NCI-H2196 treated with DMSO at 0.1 percent for 48 hours (cell line): ENCODE results near the gene C9orf43.
A peak's percentile ranks its signal among the peaks of the same experiment; 100 is the strongest.
"Not testable (repeated sequence)": the region's sequence is repeated elsewhere in the genome, so short reads cannot be mapped to it uniquely, and the experiment has no call there.

Experiments used
- DNase-seq: peaks from one replicate; lab custom pipeline; 2025; ENCODE audit not compliant: unreplicated experiment; lab: John Stamatoyannopoulos, UW

C9orf43 gene, protein sequence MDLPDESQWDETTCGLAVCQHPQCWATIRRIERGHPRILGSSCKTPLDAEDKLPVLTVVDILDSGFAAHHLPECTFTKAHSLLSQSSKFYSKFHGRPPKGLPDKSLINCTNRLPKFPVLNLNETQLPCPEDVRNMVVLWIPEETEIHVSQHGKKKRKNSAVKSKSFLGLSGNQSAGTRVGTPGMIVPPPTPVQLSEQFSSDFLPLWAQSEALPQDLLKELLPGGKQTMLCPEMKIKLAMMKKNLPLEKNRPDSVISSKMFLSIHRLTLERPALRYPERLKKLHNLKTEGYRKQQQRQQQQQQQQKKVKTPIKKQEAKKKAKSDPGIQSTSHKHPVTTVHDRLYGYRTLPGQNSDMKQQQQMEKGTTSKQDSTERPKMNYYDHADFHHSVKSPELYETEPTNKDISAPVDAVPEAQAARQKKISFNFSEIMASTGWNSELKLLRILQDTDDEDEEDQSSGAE

GRCh38 chr9:113410207-113410864 is at the start of gene C9orf43, which contains the start of gene POLE3:
Gene C9orf43 (plus strand): TSS chr9:113410747. CDS start chr9:113413494, 2,747 bp downstream.
Gene POLE3 (minus strand): TSS chr9:113410675. CDS start chr9:113410293, 382 bp downstream.
- peak; percentile 94 for DNase-seq

- no peak for DNase-seq
Measured at GRCh38 chr9:113361304-113362018, 49.1 kb upstream of the C9orf43 start.

DNA sequence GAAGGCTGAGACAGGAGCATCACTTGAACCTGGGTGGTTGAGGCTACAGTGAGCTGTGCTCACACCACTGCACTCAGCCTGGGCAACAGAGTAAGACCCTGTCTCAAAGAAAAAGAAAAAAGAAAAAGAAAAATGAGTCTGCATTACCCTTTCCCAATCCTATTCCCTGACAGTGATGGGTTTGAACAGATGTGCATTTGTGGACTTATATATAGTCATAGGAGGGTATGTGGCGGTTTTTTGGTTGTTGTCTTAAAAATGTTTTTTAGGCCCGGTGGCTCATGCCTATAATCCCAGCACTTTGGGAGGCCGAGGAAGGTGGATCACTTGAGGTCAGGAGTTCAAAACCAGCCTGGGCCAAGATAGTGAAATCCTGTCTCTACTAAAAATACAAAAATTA is 47.2 kb upstream of the C9orf43 start:
- no peak for DNase-seq

DNA sequence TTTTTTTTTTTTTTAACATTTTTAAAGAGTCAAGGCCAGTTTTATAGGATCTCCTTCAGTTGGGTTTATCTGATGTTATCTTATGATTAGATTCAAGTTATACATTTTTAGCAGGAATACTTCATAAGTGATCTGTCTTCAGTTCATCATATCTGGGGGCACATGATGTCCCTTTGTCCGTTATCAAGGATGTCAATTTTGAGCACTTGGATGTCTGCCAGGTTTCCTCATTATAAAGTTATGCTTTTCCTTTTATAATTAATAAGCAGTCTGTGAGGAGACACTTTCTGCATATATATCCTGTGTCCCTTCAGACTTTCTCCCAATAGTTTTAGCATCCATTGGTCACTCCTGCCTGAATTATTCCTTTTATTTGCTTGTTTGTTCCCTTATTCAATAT is 45.6 kb upstream of the C9orf43 start:
- DNase-seq: no peak

- not testable (repeated sequence) for DNase-seq
Measured at GRCh38 chr9:113365652-113366051, 44.9 kb upstream of the C9orf43 start.

GRCh38 chr9:113368348-113368981 is 42.1 kb upstream of the C9orf43 start:
- no peak for DNase-seq

- no peak for DNase-seq
Measured at GRCh38 chr9:113368982-113369854, 41.3 kb upstream of the C9orf43 start.

- DNase-seq: no peak
Measured at GRCh38 chr9:113369855-113370140, 40.7 kb upstream of the C9orf43 start.

DNA sequence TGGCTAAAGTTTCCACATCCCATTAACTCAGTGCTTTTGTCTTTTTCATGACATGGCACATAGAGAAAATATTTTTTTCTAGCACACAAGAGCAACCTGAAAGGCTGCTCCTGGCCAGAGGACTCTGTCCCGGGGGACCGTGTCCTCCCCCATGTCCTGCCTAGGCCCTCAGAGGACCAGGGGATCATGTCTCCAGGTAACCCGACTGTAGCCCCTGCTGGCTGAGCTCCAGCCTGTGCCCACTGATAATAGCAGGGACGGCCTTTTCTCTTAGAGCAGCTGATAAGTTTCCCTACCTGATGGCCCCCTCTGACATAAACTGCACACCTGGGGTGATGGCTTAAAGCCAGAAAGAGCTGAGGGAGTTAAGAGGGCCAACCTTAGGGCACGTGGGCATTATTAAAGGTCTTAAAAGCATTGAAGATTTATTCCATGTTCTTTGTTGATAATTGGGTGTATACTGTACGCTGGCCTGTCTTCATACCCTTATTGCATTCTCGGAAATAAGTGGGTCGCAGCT is 39.7 kb upstream of the C9orf43 start:
- no peak for DNase-seq

- no peak for DNase-seq
Measured at GRCh38 chr9:113372059-113372458, 38.5 kb upstream of the C9orf43 start.

DNA sequence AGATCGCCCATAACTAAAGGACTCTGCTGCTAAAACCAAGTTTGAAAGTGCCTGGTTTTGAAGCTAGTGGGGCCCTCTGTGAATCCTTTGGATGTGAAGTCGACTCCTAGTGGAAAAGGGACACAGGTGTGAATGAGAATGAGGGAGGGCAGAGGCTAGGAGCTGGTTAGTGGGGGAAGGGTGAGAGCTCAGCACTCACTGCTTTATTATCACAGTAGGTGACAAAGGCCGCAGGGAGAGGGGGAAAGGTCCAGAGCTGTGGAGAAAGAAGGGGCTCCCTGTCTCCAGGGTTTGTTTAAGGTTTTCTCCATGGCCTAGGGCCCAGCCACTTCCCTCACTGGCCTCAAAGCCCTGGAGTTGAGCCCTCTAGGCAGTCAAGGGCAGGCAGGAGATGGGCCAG is 37.3 kb upstream of the C9orf43 start:
- no peak for DNase-seq

DNA sequence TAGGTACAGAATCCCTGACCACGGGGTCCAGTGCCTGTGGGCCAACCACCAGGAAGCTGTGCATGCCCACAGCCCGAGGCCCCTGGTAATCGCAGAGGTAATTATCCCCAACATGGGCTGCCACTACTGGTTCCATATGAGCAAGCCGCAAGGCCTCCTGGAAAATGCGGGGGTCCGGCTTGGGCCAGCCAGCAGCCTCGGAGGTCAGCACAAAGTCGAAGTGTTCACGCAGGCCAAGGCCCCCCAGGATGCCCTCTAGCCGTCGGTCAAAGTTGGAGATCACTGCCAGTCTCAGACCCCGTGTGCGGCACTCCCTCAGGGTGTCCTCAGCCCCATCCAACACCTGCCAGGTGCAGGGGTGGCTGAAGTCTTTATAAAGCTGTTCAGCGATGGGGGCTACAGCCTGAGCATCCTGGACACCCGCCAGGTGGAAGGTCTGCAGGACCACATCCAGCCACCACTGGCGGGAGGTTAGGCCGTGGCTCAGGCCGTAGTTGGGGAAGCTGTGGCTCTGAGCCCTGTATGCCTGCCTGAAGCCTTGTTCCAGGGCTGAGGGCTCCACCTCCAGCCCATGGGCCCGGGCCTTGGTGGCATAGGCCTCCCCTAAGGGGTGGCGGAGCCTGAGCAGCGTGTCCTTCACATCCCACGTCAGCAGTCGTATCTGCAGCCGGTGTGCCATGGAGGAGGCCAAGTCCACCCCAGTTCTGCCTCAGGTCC is 36.7 kb upstream of the C9orf43 start:
- DNase-seq: no peak

DNA sequence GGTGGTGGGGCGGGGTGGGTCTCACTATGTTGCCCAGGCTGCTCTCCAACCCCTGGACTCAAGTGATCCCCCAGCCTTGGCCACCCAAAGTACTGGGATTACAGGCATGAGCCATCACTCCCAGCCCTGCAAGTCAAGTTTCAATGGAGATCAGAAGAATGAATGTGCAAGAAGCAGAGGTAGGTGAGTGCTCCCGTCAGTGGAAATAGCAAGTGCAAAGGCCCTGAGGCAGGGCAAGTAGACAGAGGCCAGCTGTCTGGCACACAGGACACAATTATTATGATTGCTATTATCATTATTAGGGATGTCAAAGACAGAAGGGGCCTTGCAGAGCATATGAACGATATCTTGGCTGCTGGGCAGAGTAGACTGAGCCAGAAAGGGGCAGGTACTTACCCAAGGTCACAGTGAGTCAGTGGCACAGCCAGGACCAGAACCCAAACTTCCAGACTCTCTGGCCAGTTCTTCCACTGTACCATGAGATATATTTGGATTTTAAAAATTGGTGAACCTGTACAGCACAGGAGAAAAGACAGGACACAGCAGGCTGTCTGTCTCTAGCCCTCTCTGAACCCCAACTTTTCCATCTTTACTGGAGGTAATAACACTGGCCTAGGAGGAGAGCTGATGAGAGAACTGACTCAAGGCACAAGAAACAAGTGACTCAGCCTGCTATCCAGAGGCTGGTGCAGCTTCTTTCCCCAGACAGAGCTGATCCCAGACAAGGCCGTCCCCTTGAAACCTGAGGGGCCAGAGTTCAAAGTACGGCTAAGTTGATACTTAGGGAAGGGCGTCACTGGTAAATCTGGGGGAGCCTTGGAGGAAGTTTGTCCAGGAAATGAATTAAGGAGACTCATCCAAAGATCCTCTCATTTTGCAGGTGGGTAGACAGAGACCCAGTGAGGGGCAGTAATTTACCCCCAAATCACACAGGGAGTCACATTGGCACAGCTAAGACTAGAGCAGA is 35.2 kb upstream of the C9orf43 start:
- DNase-seq: no peak

DNA sequence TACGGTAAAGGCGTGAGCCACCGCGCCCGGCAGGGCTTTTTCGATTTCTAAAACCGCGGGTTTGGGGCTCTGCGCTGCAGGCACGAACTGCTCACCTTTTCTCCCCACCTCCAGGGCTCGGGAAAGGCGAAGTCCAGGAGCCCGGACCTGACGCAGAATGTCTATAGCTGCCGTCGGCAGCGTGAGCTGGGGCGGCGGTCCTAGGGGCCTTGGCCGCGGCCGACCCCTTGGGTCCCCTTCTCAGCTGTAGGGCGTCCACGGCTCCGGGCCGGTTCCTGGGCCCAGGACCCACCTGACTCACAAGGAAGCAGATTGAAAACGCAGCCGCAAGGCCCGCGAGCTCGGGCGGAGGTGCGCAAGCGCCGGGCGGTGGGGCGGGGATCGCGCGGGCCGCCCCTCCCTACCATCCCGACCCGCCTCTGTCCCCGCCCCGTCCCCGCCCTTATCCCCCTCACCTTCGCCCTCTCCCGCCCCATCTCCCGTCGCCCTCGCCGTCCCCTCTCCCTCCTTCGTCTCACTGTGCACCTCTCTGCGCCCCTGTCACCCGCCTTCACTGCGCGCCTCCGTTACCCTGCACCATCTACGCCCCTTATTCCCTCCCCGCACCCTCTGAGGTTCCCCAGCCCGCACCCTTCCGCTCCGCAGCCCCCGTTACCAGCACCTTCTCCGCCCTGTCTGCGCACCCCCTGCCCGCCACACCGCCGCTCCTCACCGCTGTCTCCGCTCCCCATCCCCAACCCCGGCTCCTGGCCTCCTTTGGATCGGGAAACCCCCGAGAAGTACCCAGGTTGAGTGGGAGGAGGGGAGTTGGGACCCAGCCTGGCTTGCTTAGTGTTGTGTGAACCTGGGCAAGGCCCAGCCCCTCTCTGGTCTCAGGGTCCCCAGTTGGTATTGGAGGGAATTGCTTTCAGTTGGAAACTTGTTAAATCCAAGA is 33.6 kb upstream of the C9orf43 start, which contains the start of gene HDHD3:
HDHD3 (minus strand) TSS at position 353 of the 934 bp plus-strand sequence. CDS start 2,632 bp downstream, outside the sequence.
- peak; percentile 64 for DNase-seq

DNA sequence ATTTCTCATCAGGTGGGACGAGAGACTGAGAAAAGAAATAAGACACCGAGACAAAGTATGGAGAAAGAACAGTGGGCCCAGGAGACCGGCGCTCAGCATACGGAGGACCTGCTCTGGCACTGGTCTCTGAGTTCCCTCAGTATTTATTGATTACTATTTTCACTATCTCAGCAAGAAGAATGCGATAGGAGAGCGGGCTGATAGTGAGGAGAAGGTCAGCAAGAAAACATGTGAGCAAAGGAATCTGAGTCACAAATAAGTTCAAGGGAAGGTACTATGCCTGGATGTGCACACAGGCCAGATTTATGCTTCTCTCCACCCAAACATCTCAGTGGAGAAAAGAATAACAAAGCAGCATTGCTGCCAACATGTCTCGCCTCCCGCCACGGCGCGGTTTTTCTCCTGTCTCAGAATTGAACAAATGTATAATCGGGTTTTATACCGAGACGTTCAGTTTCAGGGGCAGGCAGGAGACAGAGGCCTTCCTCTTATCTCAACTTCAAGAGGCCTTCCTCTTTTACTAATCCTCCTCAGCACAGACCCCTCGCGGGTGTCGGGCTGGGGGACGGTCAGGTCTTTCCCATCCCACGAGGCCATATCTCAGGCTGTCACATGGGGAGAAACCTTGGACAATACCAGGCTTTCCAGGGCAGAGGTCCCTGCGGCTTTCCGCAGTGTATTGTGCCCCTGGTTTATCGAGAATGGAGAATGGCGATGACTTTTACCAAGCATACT is 31.3 kb upstream of the C9orf43 start:
- not testable (repeated sequence) for DNase-seq

DNA sequence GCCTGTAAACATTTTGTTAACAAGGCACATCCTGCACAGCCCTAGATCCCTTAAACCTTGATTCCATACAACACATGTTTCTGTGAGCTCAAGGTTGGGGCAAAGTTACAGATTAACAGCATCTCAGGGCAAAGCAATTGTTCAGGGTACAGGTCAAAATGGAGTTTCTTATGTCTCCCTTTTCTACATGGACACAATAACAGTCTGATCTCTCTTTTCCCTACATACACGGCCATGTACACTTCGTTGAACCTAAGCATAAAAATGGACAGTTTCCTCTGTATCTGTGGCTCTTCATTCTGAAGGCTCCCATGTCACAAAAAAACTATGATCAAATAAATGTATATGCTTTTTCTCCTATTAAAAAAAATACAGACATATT is 30.7 kb upstream of the C9orf43 start:
- DNase-seq: not testable (repeated sequence)
